CD14-positive monocyte (primary cell): ENCODE data around the gene ARID1B. TPM values are rescaled to one million over a fixed set of nuclear protein-coding genes. Genes with fewer than 3 reads are reported as not detected.

Experiments
- DNase-seq, 3 donors: peaks; one replicate each; pipeline ENCODE4 v3.0.0-alpha.2; 2011 to 2022
- H2AFZ ChIP-seq: 2 replicates; pipeline ENCODE4 v1.6.0; 2012; ENCODE audit warnings: mild to moderate bottlenecking, low read depth, low read length, inconsistent platforms; ENCODE audit not compliant: insufficient read depth, poor library complexity, severe bottlenecking
- H3K27ac ChIP-seq, 2 donors: 1 replicate in 1 of 2; 2 replicates in 1 of 2; pipeline ENCODE4 v1.5.1; 2012 to 2013; ENCODE audit warnings: low read length in 2 of 2, control low read depth in 1 of 2, inconsistent platforms in 1 of 2, low read depth in 1 of 2, mild to moderate bottlenecking in 1 of 2
- H3K27me3 ChIP-seq, 2 donors: one replicate each; pipeline versions ENCODE4 v1.6.0 to v1.6.1; 2011 to 2013; ENCODE audit warnings: low read length in 2 of 2; ENCODE audit not compliant: control insufficient read depth in 2 of 2, insufficient read depth in 2 of 2
- H3K36me3 ChIP-seq, 2 donors: replicated peaks in 1 of 2; 1 replicate in 1 of 2; 2 replicates in 1 of 2; pipeline versions ENCODE4 v1.5.1 to v1.6.1; 2012 to 2013; ENCODE audit warnings: low read length in 2 of 2, control low read depth in 1 of 2, inconsistent platforms in 1 of 2, mild to moderate bottlenecking in 1 of 2; ENCODE audit not compliant: insufficient read depth in 2 of 2, control insufficient read depth in 1 of 2
- H3K4me1 ChIP-seq, 2 donors: 1 replicate in 1 of 2; 2 replicates in 1 of 2; pipeline versions ENCODE4 v1.5.1 to v1.6.1; 2012 to 2013; ENCODE audit warnings: low read length in 2 of 2, control low read depth in 1 of 2, inconsistent platforms in 1 of 2, mild to moderate bottlenecking in 1 of 2, moderate library complexity in 1 of 2; ENCODE audit not compliant: insufficient read depth in 2 of 2, control insufficient read depth in 1 of 2
- H3K4me2 ChIP-seq: replicated peaks from 2 replicates; pipeline ENCODE3; 2012; ENCODE audit warnings: low read length, moderate library complexity, mild to moderate bottlenecking; ENCODE audit not compliant: poor library complexity, severe bottlenecking; ENCODE audit errors: extremely low read depth
- H3K4me3 ChIP-seq, 3 experiments: fragments of 200-600 bp in 1 of 3; sonication (generic) in 1 of 3; replicated peaks in 1 of 3; 1 replicate in 2 of 3; 2 replicates in 1 of 3; pipeline ENCODE4 v1.5.1; 2011 to 2013; ENCODE audit warnings: low read length in 3 of 3, mild to moderate bottlenecking in 3 of 3, control low read depth in 2 of 3, low read depth in 2 of 3, inconsistent platforms in 1 of 3, moderate library complexity in 1 of 3
- H3K79me2 ChIP-seq: 2 replicates; pipeline ENCODE4 v1.6.0; 2012; ENCODE audit warnings: mild to moderate bottlenecking, control low read depth, inconsistent platforms, low read length, moderate library complexity; ENCODE audit not compliant: insufficient read depth
- H3K9ac ChIP-seq: 2 replicates; pipeline ENCODE4 v1.6.0; 2017; ENCODE audit warnings: low read length, mild to moderate bottlenecking; ENCODE audit not compliant: insufficient read depth, poor library complexity, severe bottlenecking
- H3K9me3 ChIP-seq, 2 donors: replicated peaks in 1 of 2; 1 replicate in 1 of 2; 2 replicates in 1 of 2; pipeline versions ENCODE4 v1.5.1 to v1.6.1; 2012 to 2013; ENCODE audit warnings: low read length in 2 of 2, control low read depth in 1 of 2; ENCODE audit not compliant: control insufficient read depth in 1 of 2, insufficient read depth in 1 of 2
- H4K20me1 ChIP-seq: 2 replicates; pipeline ENCODE4 v1.6.0; 2012; ENCODE audit warnings: mild to moderate bottlenecking, low read length, control low read depth, moderate library complexity; ENCODE audit not compliant: insufficient read depth
- H3K27ac Mint-ChIP-seq, 7 donors: one replicate each; pipeline ENCODE4 v1.8.0; 2020; ENCODE audit warnings: mild to moderate bottlenecking in 7 of 7, mixed read lengths in 7 of 7, moderate library complexity in 6 of 7, inconsistent platforms in 2 of 7
- H3K27me3 Mint-ChIP-seq, 3 donors: one replicate each; pipeline ENCODE4 v1.8.0; 2021 to 2022; ENCODE audit warnings: low read depth in 3 of 3, mild to moderate bottlenecking in 3 of 3, mixed read lengths in 3 of 3, moderate library complexity in 3 of 3, inconsistent platforms in 1 of 3
- H3K36me3 Mint-ChIP-seq, 2 donors: one replicate each; pipeline ENCODE4 v1.8.0; 2020; ENCODE audit warnings: mixed read lengths in 2 of 2, inconsistent platforms in 1 of 2, mild to moderate bottlenecking in 1 of 2
- H3K4me1 Mint-ChIP-seq: one replicate; pipeline ENCODE4 v1.8.0; 2020; ENCODE audit warnings: mild to moderate bottlenecking, mixed read lengths
- H3K4me3 Mint-ChIP-seq, 2 donors: one replicate each; pipeline ENCODE4 v1.8.0; 2020; ENCODE audit warnings: mild to moderate bottlenecking in 2 of 2, mixed read lengths in 2 of 2, moderate library complexity in 1 of 2
- H3K9me3 Mint-ChIP-seq, 7 donors: one replicate each; pipeline ENCODE4 v1.8.0; 2020 to 2022; ENCODE audit warnings: mixed read lengths in 7 of 7, mild to moderate bottlenecking in 6 of 7, moderate library complexity in 6 of 7, inconsistent platforms in 2 of 7
- WGBS: methylation state at CpG from one replicate; pipeline ENCODE4 v1.1.5; 2013; ENCODE audit warnings: missing lambda C conversion rate; ENCODE audit not compliant: insufficient coverage; 5-methylcytosine and 5-hydroxymethylcytosine counted together
- intact Hi-C, 2 donors: fragments of 100-400 bp; cut with micrococcal nuclease; formaldehyde crosslinking; loops; one replicate each; pipeline versions ENCODE4 v1.15.0 to v1.15.1; 2023
- polyA plus RNA-seq, 3 donors: library from polyadenylated mRNA; depleted of rRNA in 1 of 3; unstranded in 2 of 3; stranded (reverse) in 1 of 3; fragments of 300-500 nt in 2 of 3; fragments of >200 nt in 1 of 3; fragmentation: Illumina TruSeq in 2 of 3; gene quantifications; 1 replicate in 2 of 3; 2 replicates in 1 of 3; pipeline ENCODE4 v1.2.3, GENCODE V29; 2012 to 2021
- TF ChIP-seq, protein P1 (sequence below): fragments of 200-600 bp; IDR thresholded peaks from one replicate; pipeline ENCODE4 v1.8.0; 2022; ENCODE audit warnings: antibody characterized with exemption, mild to moderate bottlenecking

Gene ARID1B
- polyA plus RNA-seq, 3 donors = 3.2 to 22.1 (median 3.8) TPM

DNA sequence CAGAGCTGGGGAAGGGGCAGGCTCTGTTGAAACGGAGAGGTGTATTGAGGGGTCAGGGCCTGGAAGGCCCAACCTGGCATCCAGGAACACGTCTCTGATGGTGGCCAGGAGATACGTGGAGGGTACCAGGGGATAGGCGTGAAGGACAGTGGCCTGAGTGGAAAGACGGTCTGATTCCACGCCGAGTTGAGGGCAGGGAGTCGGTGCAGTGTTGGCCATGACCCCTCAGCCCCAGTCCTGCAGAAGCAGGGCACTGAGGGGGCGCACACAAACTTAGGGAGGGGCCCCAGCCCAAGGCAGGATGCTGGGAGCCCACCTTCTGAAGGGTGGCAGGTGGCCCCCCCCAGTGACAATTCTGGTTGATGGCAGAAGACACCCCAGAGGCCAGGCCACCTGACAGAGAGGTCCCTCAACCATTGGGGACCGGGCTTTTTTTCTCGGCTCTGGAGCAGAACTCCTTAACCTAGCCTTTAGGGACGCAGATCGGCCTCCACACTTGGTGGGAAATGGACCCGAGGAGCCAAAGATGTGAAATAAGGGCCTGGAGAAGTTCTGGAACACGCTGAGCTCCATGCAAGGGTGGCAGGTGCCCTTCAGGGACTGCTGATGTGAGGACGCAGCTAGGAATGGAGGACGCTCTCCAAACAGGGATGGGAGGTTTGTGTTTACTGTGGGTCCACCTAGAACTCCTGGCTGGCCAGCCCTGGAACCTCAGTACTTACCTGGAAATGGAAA is 455.1 kb downstream of the ARID1B start:
- 94% methylated on average over 14 of the region's 17 CpGs for WGBS
- DNase-seq = no peak
- H3K27me3 ChIP-seq = peaks cover 26 to 32% of the 10 kb centered on the region in 2 donors

DNA sequence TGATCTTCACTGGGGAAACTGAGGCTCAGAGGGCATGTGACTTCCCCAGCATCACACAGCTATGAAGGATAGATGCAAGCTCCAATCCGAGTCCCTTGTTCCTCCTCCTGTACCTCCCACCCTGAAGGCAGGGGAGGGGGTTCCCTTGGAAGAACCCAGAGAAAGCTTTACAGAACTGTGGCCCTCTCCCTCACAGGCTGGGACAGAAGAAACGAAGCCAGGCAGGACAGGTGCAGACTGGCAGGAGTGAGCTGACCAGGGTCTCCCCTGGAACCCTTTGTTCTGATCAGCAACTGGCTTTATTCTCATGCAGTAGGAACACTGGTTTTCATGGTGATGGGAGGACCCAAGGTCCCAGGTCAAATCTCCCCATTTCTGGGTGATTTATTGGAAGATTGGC is 456.0 kb downstream of the ARID1B start:
- no peak overlapping the region for H3K27ac ChIP-seq
- Mint-ChIP-seq H3K4me3 (no peak overlapping the region), H3K36me3 (peaks cover 0 to 8% of the 10 kb centered on the region in 2 donors), H3K27me3 (peaks cover 37 to 47% (median 37%) of the 10 kb centered on the region in 3 donors), H3K9me3 (peaks cover 0 to 22% (median 3%) of the 10 kb centered on the region in 7 donors), H3K27ac (no peak overlapping the region), H3K4me1 (peaks cover 10% of the 10 kb centered on the region)
- DNase-seq = no peak
- H3K4me3 ChIP-seq = no peak overlapping the region
- H3K4me1 ChIP-seq = peaks cover 8 to 17% of the 10 kb centered on the region in 2 donors
- intact Hi-C loops = no loop called here
- TF ChIP-seq, protein P1, sequence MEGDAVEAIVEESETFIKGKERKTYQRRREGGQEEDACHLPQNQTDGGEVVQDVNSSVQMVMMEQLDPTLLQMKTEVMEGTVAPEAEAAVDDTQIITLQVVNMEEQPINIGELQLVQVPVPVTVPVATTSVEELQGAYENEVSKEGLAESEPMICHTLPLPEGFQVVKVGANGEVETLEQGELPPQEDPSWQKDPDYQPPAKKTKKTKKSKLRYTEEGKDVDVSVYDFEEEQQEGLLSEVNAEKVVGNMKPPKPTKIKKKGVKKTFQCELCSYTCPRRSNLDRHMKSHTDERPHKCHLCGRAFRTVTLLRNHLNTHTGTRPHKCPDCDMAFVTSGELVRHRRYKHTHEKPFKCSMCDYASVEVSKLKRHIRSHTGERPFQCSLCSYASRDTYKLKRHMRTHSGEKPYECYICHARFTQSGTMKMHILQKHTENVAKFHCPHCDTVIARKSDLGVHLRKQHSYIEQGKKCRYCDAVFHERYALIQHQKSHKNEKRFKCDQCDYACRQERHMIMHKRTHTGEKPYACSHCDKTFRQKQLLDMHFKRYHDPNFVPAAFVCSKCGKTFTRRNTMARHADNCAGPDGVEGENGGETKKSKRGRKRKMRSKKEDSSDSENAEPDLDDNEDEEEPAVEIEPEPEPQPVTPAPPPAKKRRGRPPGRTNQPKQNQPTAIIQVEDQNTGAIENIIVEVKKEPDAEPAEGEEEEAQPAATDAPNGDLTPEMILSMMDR = no peak
- no peaks in the 10 kb centered on the region for H3K36me3 ChIP-seq
- no CpG with 5 or more reads among the region's 2 CpGs for WGBS
- H3K79me2 ChIP-seq = no peaks in the 10 kb centered on the region
- peaks cover 0 to 4% of the 10 kb centered on the region in 2 donors for H3K9me3 ChIP-seq
- H3K9ac ChIP-seq = no peak overlapping the region
- H3K4me2 ChIP-seq = no peak overlapping the region
- peaks cover 30 to 41% of the 10 kb centered on the region in 2 donors for H3K27me3 ChIP-seq
- no peaks in the 10 kb centered on the region for H4K20me1 ChIP-seq
- H2AFZ ChIP-seq = no peak overlapping the region

More for the DNA sequence above, 455.1 kb downstream of the ARID1B start:
- peaks cover 11% of the 10 kb centered on the region for H3K4me1 Mint-ChIP-seq
- H3K9ac ChIP-seq = no peak overlapping the region
- no peak overlapping the region for H3K4me2 ChIP-seq
- no peaks in the 10 kb centered on the region for H4K20me1 ChIP-seq
- TF ChIP-seq, protein P1 = no peak
- no peaks in the 10 kb centered on the region for H3K36me3 ChIP-seq
- H3K27ac ChIP-seq = no peak overlapping the region
- H2AFZ ChIP-seq = no peak overlapping the region
- peaks cover 0 to 7% of the 10 kb centered on the region in 2 donors for H3K36me3 Mint-ChIP-seq
- peak overlapping the region in 1 of 7 donors; percentile 69 for H3K27ac Mint-ChIP-seq
- no peak overlapping the region for H3K4me3 Mint-ChIP-seq
- H3K79me2 ChIP-seq = no peaks in the 10 kb centered on the region
- H3K9me3 Mint-ChIP-seq = peaks cover 0 to 19% (median 2%) of the 10 kb centered on the region in 7 donors
- H3K4me1 ChIP-seq = peaks cover 8 to 17% of the 10 kb centered on the region in 2 donors
- H3K9me3 ChIP-seq = peaks cover 0 to 4% of the 10 kb centered on the region in 2 donors
- H3K27me3 Mint-ChIP-seq = peaks cover 32 to 42% (median 36%) of the 10 kb centered on the region in 3 donors
- no peak overlapping the region for H3K4me3 ChIP-seq
- intact Hi-C loops = no loop called here
